ENCODE data around the gene DNAJC3.
"Not testable (repeated sequence)": the region's sequence is repeated elsewhere in the genome, so short reads cannot be mapped to it uniquely, and the experiment has no call there.

DNAJC3 gene

DNA sequence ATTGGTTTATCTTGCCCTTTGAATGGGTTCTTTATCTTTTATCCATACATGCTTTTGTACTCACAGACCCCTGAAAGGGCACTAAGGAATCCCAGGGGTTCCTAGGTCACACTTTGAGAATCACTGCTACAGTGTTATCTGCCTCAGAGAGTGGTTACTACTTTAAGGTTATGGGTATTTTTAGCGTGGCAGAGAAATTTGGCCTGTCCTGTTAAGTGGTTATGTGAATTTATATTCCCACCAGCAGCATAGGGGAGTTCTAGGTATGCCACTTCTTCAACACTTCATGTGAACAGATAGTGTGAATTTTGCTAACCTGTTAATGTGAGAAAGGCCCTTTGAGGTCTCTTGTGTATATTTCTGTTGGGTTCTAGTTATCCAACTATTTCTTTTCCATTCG, 75.7 kb downstream of the DNAJC3 start:
- Histone ChIP-seq H3K4me3 (ENCODE audit: severe bottlenecking) (no peak overlapping the region), H3K9me3 (ENCODE audit: severe bottlenecking) (no peaks in the 10 kb centered on the region), H3K36me3 (ENCODE audit: low read depth) (no peaks in the 10 kb centered on the region; the same call in 1 of the 2 replicates), H3K27ac (ENCODE audit: poor library complexity, severe bottlenecking) (no peak overlapping the region), H3K27me3 (ENCODE audit: insufficient read depth, poor library complexity, severe bottlenecking) (no peaks in the 10 kb centered on the region), H3K4me1 (ENCODE audit: insufficient read depth, poor library complexity, severe bottlenecking) (peaks cover 8% of the 10 kb centered on the region)
- ATAC-seq (ENCODE audit: low read depth): no peak
- TF ChIP-seq, protein P1, sequence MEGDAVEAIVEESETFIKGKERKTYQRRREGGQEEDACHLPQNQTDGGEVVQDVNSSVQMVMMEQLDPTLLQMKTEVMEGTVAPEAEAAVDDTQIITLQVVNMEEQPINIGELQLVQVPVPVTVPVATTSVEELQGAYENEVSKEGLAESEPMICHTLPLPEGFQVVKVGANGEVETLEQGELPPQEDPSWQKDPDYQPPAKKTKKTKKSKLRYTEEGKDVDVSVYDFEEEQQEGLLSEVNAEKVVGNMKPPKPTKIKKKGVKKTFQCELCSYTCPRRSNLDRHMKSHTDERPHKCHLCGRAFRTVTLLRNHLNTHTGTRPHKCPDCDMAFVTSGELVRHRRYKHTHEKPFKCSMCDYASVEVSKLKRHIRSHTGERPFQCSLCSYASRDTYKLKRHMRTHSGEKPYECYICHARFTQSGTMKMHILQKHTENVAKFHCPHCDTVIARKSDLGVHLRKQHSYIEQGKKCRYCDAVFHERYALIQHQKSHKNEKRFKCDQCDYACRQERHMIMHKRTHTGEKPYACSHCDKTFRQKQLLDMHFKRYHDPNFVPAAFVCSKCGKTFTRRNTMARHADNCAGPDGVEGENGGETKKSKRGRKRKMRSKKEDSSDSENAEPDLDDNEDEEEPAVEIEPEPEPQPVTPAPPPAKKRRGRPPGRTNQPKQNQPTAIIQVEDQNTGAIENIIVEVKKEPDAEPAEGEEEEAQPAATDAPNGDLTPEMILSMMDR (IDR thresholded peaks at IDR 0.05; ENCODE audit: poor library complexity, severe bottlenecking): no peak
- no peak for DNase-seq (ENCODE audit: low spot score)

DNA sequence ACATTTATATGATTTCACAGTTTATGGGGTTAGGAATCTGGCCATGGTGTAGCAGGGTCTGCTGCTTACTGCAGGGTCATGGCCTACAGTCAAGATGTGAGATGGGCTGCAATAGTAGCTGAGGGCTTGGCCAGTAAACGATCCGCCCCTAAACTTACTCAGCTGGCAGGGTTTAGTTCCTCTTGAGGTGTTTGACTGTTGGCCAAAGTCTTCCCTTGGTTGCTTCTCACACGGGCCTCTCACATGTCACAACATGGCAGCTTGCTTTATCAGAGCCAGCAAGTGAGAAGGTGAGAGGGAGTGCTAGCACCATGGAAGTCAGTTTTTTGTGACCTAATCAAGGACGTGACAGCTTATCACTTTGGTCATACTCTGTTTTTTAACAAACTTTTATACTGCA, 77.1 kb downstream of the DNAJC3 start:
- DNase-seq (ENCODE audit: low spot score) (no peak), ATAC-seq (ENCODE audit: low read depth) (no peak)
- no peak overlapping the region for H3K27ac ChIP-seq (ENCODE audit: poor library complexity, severe bottlenecking)
- TF ChIP-seq, protein P1 (IDR thresholded peaks at IDR 0.05; ENCODE audit: poor library complexity, severe bottlenecking): no peak
- H3K27me3 ChIP-seq (ENCODE audit: insufficient read depth, poor library complexity, severe bottlenecking): no peaks in the 10 kb centered on the region
- H3K4me3 ChIP-seq (ENCODE audit: severe bottlenecking): no peak overlapping the region
- H3K4me1 ChIP-seq (ENCODE audit: insufficient read depth, poor library complexity, severe bottlenecking): no peaks in the 10 kb centered on the region
- no peaks in the 10 kb centered on the region for H3K9me3 ChIP-seq (ENCODE audit: severe bottlenecking)
- H3K36me3 ChIP-seq (ENCODE audit: low read depth): no peaks in the 10 kb centered on the region; the same call in none of the 2 replicates

DNA sequence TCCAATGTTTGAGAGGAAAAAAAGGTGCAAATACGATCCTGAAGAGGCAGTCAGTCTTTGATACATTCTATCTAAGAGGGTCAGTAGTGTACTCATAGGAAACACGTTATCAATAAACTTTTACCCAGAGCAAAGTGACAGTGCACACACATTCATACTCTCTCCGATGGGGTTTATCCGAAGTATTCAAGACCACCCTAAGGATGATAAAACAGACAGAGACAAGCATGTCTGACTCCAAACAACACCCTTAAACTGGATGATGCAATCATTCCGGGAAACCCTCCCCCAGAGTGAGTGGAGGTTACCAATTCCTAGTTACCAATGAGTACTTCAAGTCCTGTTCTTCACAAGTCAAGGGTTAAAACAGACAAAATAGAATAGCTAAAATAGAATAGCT, 79.1 kb downstream of the DNAJC3 start:
- H3K36me3 ChIP-seq (ENCODE audit: low read depth): peaks cover 16% of the 10 kb centered on the region
- no peak overlapping the region for H3K27ac ChIP-seq (ENCODE audit: poor library complexity, severe bottlenecking)
- no peaks in the 10 kb centered on the region for H3K27me3 ChIP-seq (ENCODE audit: insufficient read depth, poor library complexity, severe bottlenecking)
- no peak overlapping the region for H3K4me3 ChIP-seq (ENCODE audit: severe bottlenecking)
- DNase-seq (ENCODE audit: low spot score): no peak
- H3K9me3 ChIP-seq (ENCODE audit: severe bottlenecking): no peaks in the 10 kb centered on the region
- no peak for ATAC-seq (ENCODE audit: low read depth)
- TF ChIP-seq, protein P1 (IDR thresholded peaks at IDR 0.05; ENCODE audit: poor library complexity, severe bottlenecking): no peak
- no peaks in the 10 kb centered on the region for H3K4me1 ChIP-seq (ENCODE audit: insufficient read depth, poor library complexity, severe bottlenecking)

DNA sequence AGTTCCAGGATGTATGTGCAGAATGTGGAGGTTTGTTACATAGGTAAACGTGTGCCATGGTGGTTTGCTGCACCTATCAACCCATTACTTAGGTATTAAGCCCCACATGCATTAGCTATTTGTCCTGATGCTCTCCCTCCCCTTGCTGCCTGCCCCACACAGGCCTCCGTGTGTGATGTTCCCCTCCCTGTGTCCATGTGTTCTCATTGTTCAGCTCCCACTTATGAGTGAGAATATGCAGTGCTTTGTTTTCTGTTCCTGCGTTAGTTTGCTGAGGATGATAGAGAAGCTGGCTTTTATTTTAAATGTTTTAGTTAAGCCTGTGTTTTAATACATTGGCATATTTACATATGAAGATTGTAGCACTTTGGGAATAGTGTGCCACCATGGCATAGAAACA, 85.7 kb downstream of the DNAJC3 start:
- DNase-seq (ENCODE audit: low spot score); H3K4me1 ChIP-seq (ENCODE audit: insufficient read depth, poor library complexity, severe bottlenecking); H3K27ac ChIP-seq (ENCODE audit: poor library complexity, severe bottlenecking); H3K4me3 ChIP-seq (ENCODE audit: severe bottlenecking); H3K9me3 ChIP-seq (ENCODE audit: severe bottlenecking); ATAC-seq (ENCODE audit: low read depth); H3K27me3 ChIP-seq (ENCODE audit: insufficient read depth, poor library complexity, severe bottlenecking): not testable (repeated sequence)
- peaks cover 49% of the 10 kb centered on the region for H3K36me3 ChIP-seq (ENCODE audit: low read depth)

DNA sequence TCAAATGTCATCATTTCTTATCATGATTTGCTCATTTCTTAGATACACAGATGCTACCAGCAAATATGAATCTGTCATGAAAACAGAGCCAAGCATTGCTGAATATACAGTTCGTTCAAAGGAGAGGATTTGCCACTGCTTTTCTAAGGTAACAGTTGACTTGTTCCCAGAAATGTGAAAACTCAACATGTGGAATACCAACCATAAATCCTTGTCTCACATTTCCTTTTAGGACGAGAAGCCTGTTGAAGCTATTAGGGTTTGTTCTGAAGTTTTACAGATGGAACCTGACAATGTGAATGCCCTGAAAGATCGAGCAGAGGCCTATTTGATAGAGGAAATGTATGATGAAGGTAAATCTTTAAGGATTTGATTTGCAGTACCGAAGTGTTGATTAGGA, 86.7 kb downstream of the DNAJC3 start:
- H3K27ac ChIP-seq (ENCODE audit: poor library complexity, severe bottlenecking): no peak overlapping the region

More for the DNA sequence above, 86.7 kb downstream of the DNAJC3 start:
- Histone ChIP-seq H3K9me3 (ENCODE audit: severe bottlenecking) (no peaks in the 10 kb centered on the region), H3K36me3 (ENCODE audit: low read depth) (peaks cover 57% of the 10 kb centered on the region), H3K4me1 (ENCODE audit: insufficient read depth, poor library complexity, severe bottlenecking) (no peaks in the 10 kb centered on the region), H3K4me3 (ENCODE audit: severe bottlenecking) (no peak overlapping the region), H3K27me3 (ENCODE audit: insufficient read depth, poor library complexity, severe bottlenecking) (no peaks in the 10 kb centered on the region)
- ATAC-seq (ENCODE audit: low read depth) (no peak), DNase-seq (ENCODE audit: low spot score) (no peak)
- TF ChIP-seq, protein P1 (IDR thresholded peaks at IDR 0.05; ENCODE audit: poor library complexity, severe bottlenecking): no peak
